GM12872 (cell line): ENCODE results near the gene CIAO2B.

Source experiments
- CTCF ChIP-seq: IDR thresholded peaks from 3 replicates; pipeline ENCODE4 v1.5.1; 2011; ENCODE audit warnings: low read depth, mild to moderate bottlenecking, low read length, moderate library complexity; ENCODE audit not compliant: insufficient read depth

The CIAO2B gene

GRCh38 chr16:66959704-66960161 lies 25.5 kb upstream of the CIAO2B start:
- no peak for TF ChIP-seq CTCF

DNA sequence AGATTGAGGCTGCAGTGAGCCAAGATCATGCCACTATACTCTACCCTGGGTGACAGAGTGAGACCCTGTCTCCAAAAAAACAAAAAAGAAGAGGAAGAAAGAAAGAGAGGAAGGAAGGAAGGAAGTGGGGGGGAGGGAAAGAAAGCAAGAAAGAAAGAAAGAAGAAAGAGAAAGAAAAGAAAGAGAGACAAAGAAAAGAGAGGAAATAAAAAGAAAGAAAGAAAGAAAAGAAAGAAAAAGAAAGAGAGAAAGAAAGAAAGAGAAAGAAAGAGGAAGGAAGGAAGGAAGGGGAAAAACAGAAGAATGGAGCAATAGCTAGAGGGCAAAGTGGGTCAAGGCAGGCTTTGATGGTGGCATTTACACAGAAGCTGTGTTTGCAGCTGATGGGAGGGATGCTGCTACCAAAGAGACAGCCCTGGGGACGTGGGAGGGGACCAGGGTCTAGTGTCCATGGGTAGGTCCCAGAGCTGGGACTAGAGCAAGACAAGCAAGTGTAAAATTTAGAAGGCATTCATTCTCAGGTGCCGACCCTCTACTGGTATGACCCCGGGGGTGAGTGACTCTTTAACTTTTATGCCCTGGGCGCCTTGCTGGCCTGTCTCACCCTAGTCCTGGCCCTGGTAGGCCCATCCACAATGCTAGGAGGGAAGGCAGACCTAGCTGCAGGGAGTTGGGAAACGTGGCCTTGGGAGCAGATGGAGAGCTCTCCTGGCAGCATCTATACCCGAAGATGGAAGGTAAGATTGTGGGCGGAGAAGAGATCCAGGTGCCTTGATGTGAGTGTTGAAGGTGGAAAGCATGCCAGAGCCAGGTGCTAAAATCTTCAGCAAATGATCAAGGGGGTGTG lies 24.9 kb upstream of the CIAO2B start:
- no peak for TF ChIP-seq CTCF

DNA sequence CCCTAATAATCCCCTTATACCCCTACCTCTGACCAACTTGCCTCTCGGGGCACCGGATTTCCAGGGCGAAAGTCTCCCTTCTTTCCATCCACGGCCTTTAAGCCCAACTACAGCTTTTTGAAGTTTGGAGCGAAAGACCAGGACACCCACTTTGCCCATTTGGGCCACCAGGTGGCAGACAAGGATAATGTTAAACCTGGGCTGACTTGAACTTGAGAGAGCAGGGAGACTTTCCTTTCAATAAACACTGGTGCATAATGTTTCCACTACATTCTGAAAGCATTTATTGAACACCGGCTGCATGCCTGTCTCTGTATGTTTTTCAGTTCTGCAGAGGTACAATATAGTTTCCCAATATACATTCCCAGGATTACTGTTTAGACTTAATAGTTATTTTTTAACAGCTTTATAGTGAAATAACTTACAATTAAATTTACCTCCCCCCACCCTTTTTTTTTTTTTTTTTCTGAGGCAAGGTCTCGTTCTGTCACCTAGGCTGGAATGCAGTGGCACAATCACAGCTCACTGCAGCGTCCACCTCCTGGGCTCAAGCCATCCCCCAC lies 20.0 kb upstream of the CIAO2B start:
- peak; percentile 81 for TF ChIP-seq CTCF

DNA sequence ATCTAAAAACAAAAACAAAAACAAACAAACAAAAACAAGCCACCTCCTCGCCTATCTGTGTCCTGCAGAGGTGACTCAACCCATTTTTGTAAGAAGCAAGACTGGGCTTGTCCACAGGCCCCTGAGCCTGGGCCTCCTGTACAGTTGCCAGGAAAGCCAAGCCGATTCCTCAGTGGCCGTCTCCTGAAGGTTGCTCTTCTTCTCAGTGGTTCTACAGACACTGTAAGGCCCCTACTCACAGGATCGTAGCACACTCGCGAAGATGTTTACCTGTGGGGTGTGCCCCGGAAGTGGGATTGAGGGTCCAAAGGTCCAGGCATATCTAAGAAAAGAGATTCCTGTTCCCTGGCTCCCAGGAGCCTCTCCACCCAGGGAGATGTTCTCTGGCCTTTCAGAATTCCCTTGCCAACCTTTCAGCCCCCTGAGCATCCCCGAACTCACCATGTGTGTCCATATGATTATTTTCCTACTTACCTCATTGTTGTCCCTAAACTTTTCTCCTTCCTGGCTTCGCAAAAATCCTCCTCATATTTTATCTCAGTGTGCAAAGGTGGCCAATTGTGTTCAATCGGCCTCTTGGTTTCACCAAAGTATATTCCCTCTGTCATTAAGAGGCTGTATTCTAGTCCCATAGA lies 19.4 kb upstream of the CIAO2B start:
- TF ChIP-seq CTCF = no peak

- TF ChIP-seq CTCF = no peak
These were observed 18.4 kb upstream of the CIAO2B start for GRCh38 chr16:66952430-66953110.

- no peak for TF ChIP-seq CTCF
These were observed 17.0 kb upstream of the CIAO2B start for GRCh38 chr16:66950971-66951790.

DNA sequence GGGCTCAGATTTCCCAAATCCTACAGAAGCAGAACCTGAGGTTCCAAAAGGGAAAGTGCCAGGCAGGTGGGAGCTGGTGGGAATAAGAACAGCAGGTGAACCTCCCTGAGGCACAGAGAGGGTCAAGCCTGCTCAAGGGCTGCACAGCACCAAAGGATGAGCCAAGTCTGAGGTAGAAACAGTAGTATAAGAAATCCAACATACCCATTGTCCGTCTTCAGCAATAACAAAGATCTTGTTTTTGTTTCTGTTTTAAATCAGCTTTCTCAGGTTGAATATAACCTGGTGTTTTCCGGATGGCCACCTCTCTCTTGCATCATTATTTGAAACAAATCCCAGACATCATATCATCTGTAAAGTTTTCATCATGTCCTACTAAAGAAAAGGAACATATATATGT lies 16.2 kb upstream of the CIAO2B start:
- no peak for TF ChIP-seq CTCF
